HFF-Myc (cell line): Measurements from ENCODE around the gene CAMK1D.
"Not testable (repeated sequence)": the region's sequence is repeated elsewhere in the genome, so short reads cannot be mapped to it uniquely, and the experiment has no call there.

Experiments
- DNase-seq: peaks from one replicate; pipeline ENCODE4 v3.0.0-alpha.2; 2011; ENCODE audit warnings: low read depth; ENCODE audit errors: extremely low read depth
- H3K4me3 ChIP-seq: replicated peaks from 2 replicates; pipeline ENCODE4 v1.5.1; 2011; ENCODE audit warnings: low read depth, mild to moderate bottlenecking, control low read depth, low read length
- CTCF ChIP-seq: IDR thresholded peaks from 2 replicates; pipeline ENCODE4 v1.5.1; 2012; ENCODE audit warnings: mild to moderate bottlenecking, low read depth, low read length, control low read depth; ENCODE audit errors: missing control alignments

CAMK1D gene

GRCh38 chr10:12801214-12802087 is 452.1 kb downstream of the CAMK1D start:
- TF ChIP-seq CTCF = no peak
- H3K4me3 ChIP-seq = no peak overlapping the region
- DNase-seq = no peak

- H3K4me3 ChIP-seq = no peak overlapping the region
- DNase-seq = no peak
- TF ChIP-seq CTCF = no peak
These were observed 454.4 kb downstream of the CAMK1D start for GRCh38 chr10:12803776-12804175.

GRCh38 chr10:12806228-12807095 is 457.1 kb downstream of the CAMK1D start:
- H3K4me3 ChIP-seq = no peak overlapping the region
- DNase-seq = no peak
- TF ChIP-seq CTCF = no peak

- no peak for TF ChIP-seq CTCF
- no peak for DNase-seq
- H3K4me3 ChIP-seq = no peak overlapping the region
These were observed 457.9 kb downstream of the CAMK1D start for GRCh38 chr10:12807096-12807755.

- DNase-seq = no peak
- H3K4me3 ChIP-seq = no peak overlapping the region
- no peak for TF ChIP-seq CTCF
These were observed 458.8 kb downstream of the CAMK1D start for GRCh38 chr10:12808014-12808613.

- H3K4me3 ChIP-seq, DNase-seq: not testable (repeated sequence)
These were observed 460.7 kb downstream of the CAMK1D start for GRCh38 chr10:12810046-12810445.
